ENCODE data around the gene MAJIN.
A peak's percentile ranks its signal among the peaks of the same experiment; 100 is the strongest.

MAJIN gene

GRCh38 chr11:64916775-64917662 lies 54.9 kb downstream of the MAJIN start, which contains the start of gene ATG2A (continued):
- TF ChIP-seq ZNF626 (tag by site-specific recombination; IDR thresholded peaks at IDR 0.05) (no peak), SP3 (tag by site-specific recombination; IDR thresholded peaks at IDR 0.05) (peak; percentile 90), ZNF629 (tag by site-specific recombination; IDR thresholded peaks at IDR 0.05) (no peak), FEZF1 (tag by site-specific recombination; IDR thresholded peaks at IDR 0.05) (no peak), SP2 (tag by site-specific recombination; IDR thresholded peaks at IDR 0.05) (peak; percentile 93), ZNF16 (tag by site-specific recombination; IDR thresholded peaks at IDR 0.05; ENCODE audit: low read depth) (no peak), ZNF510 (tag by site-specific recombination; IDR thresholded peaks at IDR 0.05; ENCODE audit: insufficient replicate concordance) (no peak), ZNF138 (tag by site-specific recombination; IDR thresholded peaks at IDR 0.05; ENCODE audit: borderline replicate concordance) (no peak), ZNF24 (tag by site-specific recombination; IDR thresholded peaks at IDR 0.05) (no peak), PBX3 (CRISPR knock-in tag; IDR thresholded peaks at IDR 0.05) (no peak), REPIN1 (tag by site-specific recombination; IDR thresholded peaks at IDR 0.05; ENCODE audit: low read depth) (0 out of 2 replicates have a peak, but pooled peaks have one; percentile 76), YY1 (tag by site-specific recombination; IDR thresholded peaks at IDR 0.05) (no peak), ZNF362 (tag by site-specific recombination; IDR thresholded peaks at IDR 0.05) (no peak), ZNF544 (tag by site-specific recombination; IDR thresholded peaks at IDR 0.05) (no peak), WT1 (tag by site-specific recombination; IDR thresholded peaks at IDR 0.05) (no peak), ZNF280C (tag by site-specific recombination; IDR thresholded peaks at IDR 0.05) (no peak), ZNF843 (tag by site-specific recombination; IDR thresholded peaks at IDR 0.05) (no peak), ZNF513 (tag by site-specific recombination; IDR thresholded peaks at IDR 0.05) (no peak), ZFHX2 (tag by site-specific recombination; conservative IDR thresholded peaks at IDR 0.05) (peak; percentile 69), ZNF654 (tag by site-specific recombination; IDR thresholded peaks at IDR 0.05; ENCODE audit: low read depth) (no peak), ZNF202 (tag by site-specific recombination; IDR thresholded peaks at IDR 0.05; ENCODE audit: borderline replicate concordance) (no peak), ZNF639 (tag by site-specific recombination; IDR thresholded peaks at IDR 0.05) (no peak), ZNF398 (tag by site-specific recombination; IDR thresholded peaks at IDR 0.05) (no peak), ZNF214 (tag by site-specific recombination; IDR thresholded peaks at IDR 0.05; ENCODE audit: borderline replicate concordance) (no peak), ZNF2 (tag by site-specific recombination; IDR thresholded peaks at IDR 0.05) (no peak), ZFP41 (tag by site-specific recombination; IDR thresholded peaks at IDR 0.05; ENCODE audit: borderline replicate concordance) (no peak), ZFP3 (tag by site-specific recombination; IDR thresholded peaks at IDR 0.05; ENCODE audit: low read depth) (no peak), ZNF596 (tag by site-specific recombination; IDR thresholded peaks at IDR 0.05) (no peak), KLF1 (tag by site-specific recombination; IDR thresholded peaks at IDR 0.05) (peak; percentile 74), ZNF621 (tag by site-specific recombination; IDR thresholded peaks at IDR 0.05) (no peak), ZNF433 (tag by site-specific recombination; IDR thresholded peaks at IDR 0.05; ENCODE audit: low read depth) (no peak)

All from HEK293 (cell line).